HL-60 (cell line): ENCODE results near the gene SLC10A3.

Experiments
- DNase-seq, 2 experiments: peaks; one replicate each; pipeline ENCODE4 v3.0.0-alpha.2; 2010 to 2020; ENCODE audit warnings: low read depth in 1 of 2, low spot score in 1 of 2
- H3K27ac ChIP-seq: fragments of 250-450 bp; sonication (Bioruptor Pico); replicated peaks from 2 replicates; pipeline ENCODE4 v1.5.1; 2020; ENCODE audit warnings: mild to moderate bottlenecking, moderate library complexity
- H3K27me3 ChIP-seq: fragments of 250-450 bp; sonication (Bioruptor Pico); 2 replicates; pipeline ENCODE4 v1.5.1; 2021; ENCODE audit warnings: mild to moderate bottlenecking, moderate library complexity; ENCODE audit not compliant: insufficient read depth, poor library complexity, severe bottlenecking
- H3K4me3 ChIP-seq: replicated peaks from 2 replicates; pipeline ENCODE4 v1.5.1; 2011; ENCODE audit warnings: mild to moderate bottlenecking, control low read depth, low read length; ENCODE audit not compliant: insufficient read depth
- CTCF ChIP-seq: IDR thresholded peaks from one replicate; pipeline ENCODE4 v1.5.1; 2011; ENCODE audit warnings: low read length, control low read depth, inconsistent platforms; ENCODE audit not compliant: insufficient read depth
- GABPA ChIP-seq: IDR thresholded peaks from 2 replicates; pipeline ENCODE4 v1.6.1; 2012; ENCODE audit warnings: low read depth
- POLR2AphosphoS5 ChIP-seq: IDR thresholded peaks from 2 replicates; pipeline ENCODE4 v1.6.1; 2012; ENCODE audit warnings: low read depth
- REST ChIP-seq: IDR thresholded peaks from 2 replicates; pipeline ENCODE4 v1.6.1; 2012; ENCODE audit warnings: low read depth; ENCODE audit not compliant: insufficient replicate concordance
- SPI1 ChIP-seq: IDR thresholded peaks from 2 replicates; pipeline ENCODE4 v1.6.1; 2012; ENCODE audit warnings: low read depth, mild to moderate bottlenecking, borderline replicate concordance

The SLC10A3 gene

GRCh38 chrX:154495472-154495922 is 5.1 kb upstream of the SLC10A3 start:
- H3K27ac ChIP-seq = no peak overlapping the region
- DNase-seq = no peak
- TF ChIP-seq REST = no peak
- no peak for TF ChIP-seq CTCF
- TF ChIP-seq POLR2AphosphoS5 = no peak
- TF ChIP-seq SPI1 = no peak
- TF ChIP-seq GABPA = no peak
- H3K4me3 ChIP-seq = no peak overlapping the region
- H3K27me3 ChIP-seq = no peaks in the 10 kb centered on the region

GRCh38 chrX:154494715-154495114 is 4.3 kb upstream of the SLC10A3 start:
- H3K27me3 ChIP-seq = no peaks in the 10 kb centered on the region
- TF ChIP-seq POLR2AphosphoS5 (no peak), REST (no peak), GABPA (no peak), SPI1 (no peak), CTCF (no peak)
- no peak overlapping the region for H3K27ac ChIP-seq
- DNase-seq = no peak
- no peak overlapping the region for H3K4me3 ChIP-seq

GRCh38 chrX:154490021-154490413 is 412 bp downstream of the SLC10A3 start:
- DNase-seq = peak; percentile 13 to 24
- H3K4me3 ChIP-seq = peak overlapping the region; percentile 54
- no peaks in the 10 kb centered on the region for H3K27me3 ChIP-seq
- TF ChIP-seq CTCF = no peak
- TF ChIP-seq POLR2AphosphoS5 = no peak
- no peak for TF ChIP-seq SPI1
- no peak for TF ChIP-seq GABPA
- no peak for TF ChIP-seq REST
- peak overlapping the region; percentile 56 for H3K27ac ChIP-seq
